WTC11 (cell line): ENCODE data around the gene PPP1R14D. TPM values are rescaled to one million over a fixed set of nuclear protein-coding genes. Genes with fewer than 3 reads are reported as not detected.
A peak's percentile ranks its signal among the peaks of the same experiment; 100 is the strongest.

Experiments used
- ATAC-seq: fragments of 200-7000 bp; cut with Tn5 transposase; 2 replicates; pipeline ENCODE4 v1.10.0; 2021; ENCODE audit warnings: mild to moderate bottlenecking, moderate library complexity
- CTCF ChIA-PET: fragments of 300-600 bp; sonication (Branson Sonifier 250); formaldehyde crosslinking; loops from one replicate; lab custom pipeline; 2021; ENCODE audit warnings: antibody characterized with exemption; lab: Charles Lee
- POLR2A ChIA-PET: fragments of 350-600 bp; sonication (Branson Sonifier 250); formaldehyde crosslinking; loops from one replicate; lab custom pipeline; 2021; ENCODE audit warnings: antibody characterized with exemption; lab: Charles Lee
- DNase-seq: peaks from one replicate; pipeline ENCODE4 v3.0.0; 2021; ENCODE audit warnings: low spot score
- H3K27ac Mint-ChIP-seq: 2 replicates; pipeline ENCODE4 v1.8.0; 2021; ENCODE audit warnings: mixed read lengths
- H3K27me3 Mint-ChIP-seq: 2 replicates; pipeline ENCODE4 v1.8.0; 2021; ENCODE audit warnings: low read depth, mild to moderate bottlenecking, moderate library complexity, mixed read lengths
- H3K36me3 Mint-ChIP-seq: 2 replicates; pipeline ENCODE4 v1.8.0; 2021; ENCODE audit warnings: mixed read lengths
- H3K4me1 Mint-ChIP-seq: 2 replicates; pipeline ENCODE4 v1.8.0; 2022; ENCODE audit warnings: mixed read lengths
- H3K4me3 Mint-ChIP-seq: 2 replicates; pipeline ENCODE4 v1.8.0; 2021; ENCODE audit warnings: mild to moderate bottlenecking, moderate library complexity, mixed read lengths
- H3K9me3 Mint-ChIP-seq: 2 replicates; pipeline ENCODE4 v1.8.0; 2021; ENCODE audit warnings: mixed read lengths
- ETV6 ChIP-seq: sonication (generic); formaldehyde crosslinking; IDR thresholded peaks from 2 replicates; pipeline ENCODE4 v1.8.1; 2022; ENCODE audit warnings: mild to moderate bottlenecking, missing genetic modification reagents
- FOXP1 ChIP-seq: sonication (generic); formaldehyde crosslinking; IDR thresholded peaks from 2 replicates; pipeline ENCODE4 v1.8.0; 2022; ENCODE audit warnings: missing genetic modification reagents, mild to moderate bottlenecking, moderate library complexity, borderline replicate concordance
- HMGA2 ChIP-seq: fragments of 250-450 bp; sonication (Bioruptor Pico); IDR thresholded peaks from 2 replicates; pipeline ENCODE4 v1.4.0; 2021; ENCODE audit warnings: mild to moderate bottlenecking, moderate library complexity
- IRF2 ChIP-seq: sonication (generic); formaldehyde crosslinking; IDR thresholded peaks from 2 replicates; pipeline ENCODE4 v1.8.0; 2022; ENCODE audit warnings: low read depth, missing genetic modification reagents, borderline replicate concordance
- JUN ChIP-seq: sonication (generic); formaldehyde crosslinking; IDR thresholded peaks from 2 replicates; pipeline ENCODE4 v1.8.0; 2023; ENCODE audit warnings: mild to moderate bottlenecking, missing genetic modification reagents
- NFATC4 ChIP-seq: fragments of 250-450 bp; sonication (Bioruptor Pico); IDR thresholded peaks from 2 replicates; pipeline ENCODE4 v1.9.0; 2021; ENCODE audit warnings: mild to moderate bottlenecking
- NR1H2 ChIP-seq: sonication (generic); formaldehyde crosslinking; IDR thresholded peaks from 2 replicates; pipeline ENCODE4 v1.9.0; 2021; ENCODE audit warnings: mild to moderate bottlenecking, moderate library complexity, missing genetic modification reagents
- NR2C2 ChIP-seq: sonication (generic); formaldehyde crosslinking; IDR thresholded peaks from 2 replicates; pipeline ENCODE4 v1.8.0; 2022; ENCODE audit warnings: mild to moderate bottlenecking, missing genetic modification reagents
- TP53 ChIP-seq: sonication (generic); formaldehyde crosslinking; IDR thresholded peaks from 2 replicates; pipeline ENCODE4 v1.8.1; 2023; ENCODE audit warnings: mild to moderate bottlenecking, missing genetic modification reagents
- total RNA-seq: library from RNA; stranded (reverse); gene quantifications from 3 replicates; pipeline ENCODE4 v1.2.3, GENCODE V29; 2021
- TF ChIP-seq, protein P1 (sequence below): sonication (generic); formaldehyde crosslinking; IDR thresholded peaks from 2 replicates; pipeline ENCODE4 v1.8.0; 2022; ENCODE audit warnings: mild to moderate bottlenecking, missing genetic modification reagents
- TF ChIP-seq, protein P2 (sequence below): fragments of 250-450 bp; sonication (Bioruptor Pico); IDR thresholded peaks from 2 replicates; pipeline ENCODE4 v1.9.0; 2021; ENCODE audit warnings: mild to moderate bottlenecking
- TF ChIP-seq, protein P3 (sequence below): sonication (generic); formaldehyde crosslinking; IDR thresholded peaks from 2 replicates; pipeline ENCODE4 v1.8.1; 2022; ENCODE audit warnings: missing genetic modification reagents, borderline replicate concordance
- TF ChIP-seq, protein P4 (sequence below): sonication (generic); formaldehyde crosslinking; IDR thresholded peaks from 2 replicates; pipeline ENCODE4 v1.8.0; 2022; ENCODE audit warnings: missing genetic modification reagents
- TF ChIP-seq, protein P5 (sequence below): sonication (generic); formaldehyde crosslinking; IDR thresholded peaks from 2 replicates; pipeline ENCODE4 v1.8.1; 2023; ENCODE audit warnings: mild to moderate bottlenecking, missing genetic modification reagents, moderate library complexity
- TF ChIP-seq, protein P6 (sequence below): fragments of 250-450 bp; sonication (Bioruptor Pico); IDR thresholded peaks from 2 replicates; pipeline ENCODE4 v2.1.2; 2022; ENCODE audit warnings: mild to moderate bottlenecking, moderate library complexity

Gene PPP1R14D
- total RNA-seq, 1 experiment from 2014 or later, result not detected

DNA sequence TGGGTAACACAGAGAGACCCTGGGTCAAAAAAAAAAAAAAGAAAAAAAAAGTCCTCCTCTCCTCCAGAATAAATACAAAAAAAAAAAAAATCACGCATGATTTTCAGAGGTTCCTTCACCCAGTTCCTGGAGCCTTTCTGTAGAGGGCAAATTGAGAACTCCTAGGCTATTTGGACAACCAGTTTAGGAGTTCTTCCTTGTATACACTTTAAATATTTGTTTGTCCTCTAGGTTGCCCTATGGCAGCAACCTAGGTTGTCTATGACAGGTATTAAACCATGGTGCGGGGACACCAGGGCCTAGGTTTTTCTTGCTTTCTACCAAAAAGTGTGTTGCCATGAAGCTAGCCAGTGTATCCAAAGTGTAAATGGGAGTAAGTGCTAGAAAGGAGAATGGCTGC is 25.4 kb downstream of the PPP1R14D start:
- CTCF ChIA-PET, result interaction anchor here (0.6 to 3.1 kb wide), 11 partner anchors 8 to 530 kb away, joined by 3 to 20 read pairs (median 4); partner anchors contain the start of gene GCHFR
- DNase-seq, result no peak
- Mint-ChIP-seq H3K27ac (no peak overlapping the region), H3K4me3 (no peak overlapping the region), H3K4me1 (peaks cover 41% of the 10 kb centered on the region), H3K27me3 (no peaks in the 10 kb centered on the region), H3K9me3 (no peaks in the 10 kb centered on the region), H3K36me3 (peaks cover 8% of the 10 kb centered on the region)
- TF ChIP-seq, protein P1, sequence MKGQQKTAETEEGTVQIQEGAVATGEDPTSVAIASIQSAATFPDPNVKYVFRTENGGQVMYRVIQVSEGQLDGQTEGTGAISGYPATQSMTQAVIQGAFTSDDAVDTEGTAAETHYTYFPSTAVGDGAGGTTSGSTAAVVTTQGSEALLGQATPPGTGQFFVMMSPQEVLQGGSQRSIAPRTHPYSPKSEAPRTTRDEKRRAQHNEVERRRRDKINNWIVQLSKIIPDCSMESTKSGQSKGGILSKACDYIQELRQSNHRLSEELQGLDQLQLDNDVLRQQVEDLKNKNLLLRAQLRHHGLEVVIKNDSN (CRISPR knock-in tag), result no peak
- TF ChIP-seq IRF2 (CRISPR knock-in tag), result no peak
- no peak for TF ChIP-seq HMGA2
- TF ChIP-seq FOXP1 (CRISPR knock-in tag), result no peak
- TF ChIP-seq, protein P2, sequence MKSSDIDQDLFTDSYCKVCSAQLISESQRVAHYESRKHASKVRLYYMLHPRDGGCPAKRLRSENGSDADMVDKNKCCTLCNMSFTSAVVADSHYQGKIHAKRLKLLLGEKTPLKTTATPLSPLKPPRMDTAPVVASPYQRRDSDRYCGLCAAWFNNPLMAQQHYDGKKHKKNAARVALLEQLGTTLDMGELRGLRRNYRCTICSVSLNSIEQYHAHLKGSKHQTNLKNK (CRISPR knock-in tag), result no peak
- no peak for TF ChIP-seq TP53 (CRISPR knock-in tag)
- POLR2A ChIA-PET, result interaction anchor here (0.6 kb wide), 1 partner anchor 237 kb away, joined by 6 read pairs; no protein-coding TSS in a partner anchor
- ATAC-seq, result no peak

DNA sequence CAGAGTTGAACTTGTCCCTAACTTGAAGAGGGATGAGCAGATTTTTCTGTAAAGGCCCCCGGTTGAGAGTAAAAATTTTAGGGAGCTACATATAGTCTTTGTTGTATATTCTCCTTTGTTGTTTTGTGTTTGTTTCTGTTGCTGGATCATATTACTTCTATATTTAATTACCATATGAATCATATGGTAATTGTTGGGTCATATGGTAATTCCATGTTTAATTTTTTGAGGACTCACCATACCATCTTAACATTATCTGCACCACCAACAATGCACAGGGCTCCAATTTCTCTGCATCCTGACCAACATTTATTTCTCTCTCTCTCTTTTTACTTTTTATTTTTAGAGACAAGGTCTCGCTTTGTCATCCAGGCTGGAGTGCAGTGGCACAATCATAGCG is 29.0 kb downstream of the PPP1R14D start:
- no peak for DNase-seq
- H3K4me3 Mint-ChIP-seq, result no peak overlapping the region
- CTCF ChIA-PET, result interaction anchor here (0.9 to 1.6 kb wide), 2 partner anchors 10 to 74 kb away, joined by 3 read pairs; no protein-coding TSS in a partner anchor
- no peaks in the 10 kb centered on the region for H3K27me3 Mint-ChIP-seq
- TF ChIP-seq, protein P3, sequence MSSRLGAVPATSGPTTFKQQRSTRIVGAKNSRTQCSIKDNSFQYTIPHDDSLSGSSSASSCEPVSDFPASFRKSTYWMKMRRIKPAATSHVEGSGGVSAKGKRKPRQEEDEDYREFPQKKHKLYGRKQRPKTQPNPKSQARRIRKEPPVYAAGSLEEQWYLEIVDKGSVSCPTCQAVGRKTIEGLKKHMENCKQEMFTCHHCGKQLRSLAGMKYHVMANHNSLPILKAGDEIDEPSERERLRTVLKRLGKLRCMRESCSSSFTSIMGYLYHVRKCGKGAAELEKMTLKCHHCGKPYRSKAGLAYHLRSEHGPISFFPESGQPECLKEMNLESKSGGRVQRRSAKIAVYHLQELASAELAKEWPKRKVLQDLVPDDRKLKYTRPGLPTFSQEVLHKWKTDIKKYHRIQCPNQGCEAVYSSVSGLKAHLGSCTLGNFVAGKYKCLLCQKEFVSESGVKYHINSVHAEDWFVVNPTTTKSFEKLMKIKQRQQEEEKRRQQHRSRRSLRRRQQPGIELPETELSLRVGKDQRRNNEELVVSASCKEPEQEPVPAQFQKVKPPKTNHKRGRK (CRISPR knock-in tag), result no peak
- TF ChIP-seq FOXP1 (CRISPR knock-in tag), result no peak
- TF ChIP-seq NFATC4 (CRISPR knock-in tag), result no peak
- TF ChIP-seq NR2C2 (CRISPR knock-in tag), result no peak
- TF ChIP-seq NR1H2 (CRISPR knock-in tag), result no peak
- TF ChIP-seq, protein P2 (CRISPR knock-in tag), result no peak
- TF ChIP-seq ETV6 (CRISPR knock-in tag), result no peak
- TF ChIP-seq, protein P4, sequence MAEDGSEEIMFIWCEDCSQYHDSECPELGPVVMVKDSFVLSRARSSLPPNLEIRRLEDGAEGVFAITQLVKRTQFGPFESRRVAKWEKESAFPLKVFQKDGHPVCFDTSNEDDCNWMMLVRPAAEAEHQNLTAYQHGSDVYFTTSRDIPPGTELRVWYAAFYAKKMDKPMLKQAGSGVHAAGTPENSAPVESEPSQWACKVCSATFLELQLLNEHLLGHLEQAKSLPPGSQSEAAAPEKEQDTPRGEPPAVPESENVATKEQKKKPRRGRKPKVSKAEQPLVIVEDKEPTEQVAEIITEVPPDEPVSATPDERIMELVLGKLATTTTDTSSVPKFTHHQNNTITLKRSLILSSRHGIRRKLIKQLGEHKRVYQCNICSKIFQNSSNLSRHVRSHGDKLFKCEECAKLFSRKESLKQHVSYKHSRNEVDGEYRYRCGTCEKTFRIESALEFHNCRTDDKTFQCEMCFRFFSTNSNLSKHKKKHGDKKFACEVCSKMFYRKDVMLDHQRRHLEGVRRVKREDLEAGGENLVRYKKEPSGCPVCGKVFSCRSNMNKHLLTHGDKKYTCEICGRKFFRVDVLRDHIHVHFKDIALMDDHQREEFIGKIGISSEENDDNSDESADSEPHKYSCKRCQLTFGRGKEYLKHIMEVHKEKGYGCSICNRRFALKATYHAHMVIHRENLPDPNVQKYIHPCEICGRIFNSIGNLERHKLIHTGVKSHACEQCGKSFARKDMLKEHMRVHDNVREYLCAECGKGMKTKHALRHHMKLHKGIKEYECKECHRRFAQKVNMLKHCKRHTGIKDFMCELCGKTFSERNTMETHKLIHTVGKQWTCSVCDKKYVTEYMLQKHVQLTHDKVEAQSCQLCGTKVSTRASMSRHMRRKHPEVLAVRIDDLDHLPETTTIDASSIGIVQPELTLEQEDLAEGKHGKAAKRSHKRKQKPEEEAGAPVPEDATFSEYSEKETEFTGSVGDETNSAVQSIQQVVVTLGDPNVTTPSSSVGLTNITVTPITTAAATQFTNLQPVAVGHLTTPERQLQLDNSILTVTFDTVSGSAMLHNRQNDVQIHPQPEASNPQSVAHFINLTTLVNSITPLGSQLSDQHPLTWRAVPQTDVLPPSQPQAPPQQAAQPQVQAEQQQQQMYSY (CRISPR knock-in tag), result no peak
- TF ChIP-seq JUN (CRISPR knock-in tag), result no peak
- TF ChIP-seq, protein P5, sequence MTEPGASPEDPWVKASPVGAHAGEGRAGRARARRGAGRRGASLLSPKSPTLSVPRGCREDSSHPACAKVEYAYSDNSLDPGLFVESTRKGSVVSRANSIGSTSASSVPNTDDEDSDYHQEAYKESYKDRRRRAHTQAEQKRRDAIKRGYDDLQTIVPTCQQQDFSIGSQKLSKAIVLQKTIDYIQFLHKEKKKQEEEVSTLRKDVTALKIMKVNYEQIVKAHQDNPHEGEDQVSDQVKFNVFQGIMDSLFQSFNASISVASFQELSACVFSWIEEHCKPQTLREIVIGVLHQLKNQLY (CRISPR knock-in tag), result no peak
- TF ChIP-seq, protein P6, sequence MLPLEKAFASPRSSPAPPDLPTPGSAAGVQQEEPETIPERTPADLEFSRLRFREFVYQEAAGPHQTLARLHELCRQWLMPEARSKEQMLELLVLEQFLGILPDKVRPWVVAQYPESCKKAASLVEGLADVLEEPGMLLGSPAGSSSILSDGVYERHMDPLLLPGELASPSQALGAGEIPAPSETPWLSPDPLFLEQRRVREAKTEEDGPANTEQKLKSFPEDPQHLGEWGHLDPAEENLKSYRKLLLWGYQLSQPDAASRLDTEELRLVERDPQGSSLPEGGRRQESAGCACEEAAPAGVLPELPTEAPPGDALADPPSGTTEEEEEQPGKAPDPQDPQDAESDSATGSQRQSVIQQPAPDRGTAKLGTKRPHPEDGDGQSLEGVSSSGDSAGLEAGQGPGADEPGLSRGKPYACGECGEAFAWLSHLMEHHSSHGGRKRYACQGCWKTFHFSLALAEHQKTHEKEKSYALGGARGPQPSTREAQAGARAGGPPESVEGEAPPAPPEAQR (CRISPR knock-in tag), result no peak
- TF ChIP-seq, all 79 proteins: peak for 0
- Mint-ChIP-seq H3K27ac (peak overlapping the region; percentile 7), H3K4me1 (peaks cover 53% of the 10 kb centered on the region), H3K36me3 (peaks cover 8% of the 10 kb centered on the region), H3K9me3 (no peaks in the 10 kb centered on the region)
- POLR2A ChIA-PET, result no interaction called here
- ATAC-seq, result no peak
